H7 (cell line): Measurements from ENCODE around the gene C19orf12. TPM values are rescaled to one million over a fixed set of nuclear protein-coding genes. Genes with fewer than 3 reads are reported as not detected.

Experiments
- DNase-seq: peaks from one replicate; pipeline ENCODE4 v3.0.0; 2012
- H3K27me3 ChIP-seq: 2 replicates; pipeline ENCODE4 v1.6.0; 2011; ENCODE audit warnings: mild to moderate bottlenecking, low read length; ENCODE audit not compliant: control insufficient read depth, insufficient read depth
- H3K36me3 ChIP-seq: replicated peaks from 2 replicates; pipeline ENCODE4 v1.5.1; 2011; ENCODE audit warnings: low read length; ENCODE audit not compliant: control insufficient read depth, insufficient read depth
- H3K4me3 ChIP-seq: 2 replicates; pipeline ENCODE4 v1.5.1; 2011; ENCODE audit warnings: low read depth, mild to moderate bottlenecking, control low read depth, low read length, moderate library complexity; ENCODE audit not compliant: insufficient read depth
- total RNA-seq: library from RNA; depleted of rRNA; stranded (reverse); fragments of >200 nt; shearing (Covaris generic); gene quantifications from 2 replicates; pipeline ENCODE4 v1.2.3, GENCODE V29; 2014; rRNA removed

Gene C19orf12
- total RNA-seq: 24.0 and 24.1 TPM in 2 replicates

GRCh38 chr19:29714953-29715700 is at the start of gene C19orf12:
Gene C19orf12 (minus strand): TSS chr19:29715261. CDS start chr19:29708413, 6,848 bp downstream.
- peak; percentile 88 for DNase-seq

GRCh38 chr19:29764361-29764760 is 49.3 kb upstream of the C19orf12 start:
- no peaks in the 10 kb centered on the region for H3K36me3 ChIP-seq
- H3K27me3 ChIP-seq: no peaks in the 10 kb centered on the region
- no peak for DNase-seq
- H3K4me3 ChIP-seq: no peak overlapping the region

More at GRCh38 chr19:29714953-29715700, at the start of gene C19orf12:
- Histone ChIP-seq H3K4me3 (peak within 1 kb of the TSS; percentile 73), H3K36me3 (no peaks in the 10 kb centered on the region), H3K27me3 (no peaks in the 10 kb centered on the region)

GRCh38 chr19:29763196-29763595 is 48.1 kb upstream of the C19orf12 start:
- DNase-seq: no peak
- Histone ChIP-seq H3K4me3 (no peak overlapping the region), H3K27me3 (no peaks in the 10 kb centered on the region)

GRCh38 chr19:29761575-29762232 is 46.6 kb upstream of the C19orf12 start:
- no peak for DNase-seq
- Histone ChIP-seq H3K27me3 (no peaks in the 10 kb centered on the region), H3K4me3 (no peak overlapping the region), H3K36me3 (no peaks in the 10 kb centered on the region)

More at GRCh38 chr19:29763196-29763595, 48.1 kb upstream of the C19orf12 start:
- no peaks in the 10 kb centered on the region for H3K36me3 ChIP-seq

- H3K4me3 ChIP-seq: no peak overlapping the region
- H3K27me3 ChIP-seq: no peaks in the 10 kb centered on the region
- H3K36me3 ChIP-seq: no peaks in the 10 kb centered on the region
- no peak for DNase-seq
Observed at GRCh38 chr19:29760752-29761502, 45.9 kb upstream of the C19orf12 start.

- Histone ChIP-seq H3K4me3 (no peak overlapping the region), H3K27me3 (no peaks in the 10 kb centered on the region), H3K36me3 (no peaks in the 10 kb centered on the region)
- DNase-seq: no peak
Observed at GRCh38 chr19:29759359-29759758, 44.3 kb upstream of the C19orf12 start.

GRCh38 chr19:29758863-29759262 is 43.8 kb upstream of the C19orf12 start:
- Histone ChIP-seq H3K36me3 (no peaks in the 10 kb centered on the region), H3K4me3 (no peak overlapping the region), H3K27me3 (no peaks in the 10 kb centered on the region)
- DNase-seq: no peak

GRCh38 chr19:29757551-29757950 is 42.5 kb upstream of the C19orf12 start:
- H3K36me3 ChIP-seq: no peaks in the 10 kb centered on the region

GRCh38 chr19:29753934-29754305 is 38.9 kb upstream of the C19orf12 start:
- no peaks in the 10 kb centered on the region; the same call in 1 of the 2 replicates for H3K27me3 ChIP-seq
- no peaks in the 10 kb centered on the region for H3K36me3 ChIP-seq
- no peak overlapping the region for H3K4me3 ChIP-seq
- no peak for DNase-seq

More at GRCh38 chr19:29757551-29757950, 42.5 kb upstream of the C19orf12 start:
- H3K4me3 ChIP-seq: no peak overlapping the region
- no peaks in the 10 kb centered on the region for H3K27me3 ChIP-seq
- DNase-seq: no peak

GRCh38 chr19:29753190-29753933 is 38.3 kb upstream of the C19orf12 start:
- Histone ChIP-seq H3K36me3 (no peaks in the 10 kb centered on the region), H3K4me3 (no peak overlapping the region), H3K27me3 (no peaks in the 10 kb centered on the region; the same call in 1 of the 2 replicates)
- DNase-seq: peak; percentile 75

- no peaks in the 10 kb centered on the region for H3K36me3 ChIP-seq
- no peak overlapping the region for H3K4me3 ChIP-seq
- DNase-seq: no peak
- no peaks in the 10 kb centered on the region; the same call in 1 of the 2 replicates for H3K27me3 ChIP-seq
Observed at GRCh38 chr19:29752450-29753025, 37.5 kb upstream of the C19orf12 start.

GRCh38 chr19:29751932-29752331 is 36.9 kb upstream of the C19orf12 start:
- DNase-seq: no peak
- Histone ChIP-seq H3K36me3 (no peaks in the 10 kb centered on the region), H3K27me3 (no peaks in the 10 kb centered on the region; the same call in 1 of the 2 replicates), H3K4me3 (no peak overlapping the region)

GRCh38 chr19:29750001-29750400 is 34.9 kb upstream of the C19orf12 start:
- H3K36me3 ChIP-seq: no peaks in the 10 kb centered on the region

More at GRCh38 chr19:29750001-29750400, 34.9 kb upstream of the C19orf12 start:
- Histone ChIP-seq H3K4me3 (no peak overlapping the region), H3K27me3 (no peaks in the 10 kb centered on the region; the same call in 1 of the 2 replicates)
- DNase-seq: no peak
